SK-N-SH (cell line): ENCODE measurements around the gene ARCN1. TPM values are rescaled to one million over a fixed set of nuclear protein-coding genes. Genes with fewer than 3 reads are reported as not detected.

Experiments
- CTCF ChIA-PET: fragments of 300-600, 350-600 bp; formaldehyde crosslinking; extraction: SDS; loops from one replicate; lab custom pipeline; 2021; lab: Yijun Ruan, JAX
- POLR2A ChIA-PET: fragments of 350-600 bp; sonication (Branson Sonifier 250); formaldehyde crosslinking; extraction: SDS; loops from one replicate; lab custom pipeline; 2020; ENCODE audit warnings: antibody characterized with exemption, inconsistent platforms; lab: Yijun Ruan, JAX
- DNase-seq: peaks from one replicate; pipeline ENCODE4 v3.0.0; 2012
- H2AFZ ChIP-seq: fragments of 200-600 bp; sonication (generic); 2 replicates; pipeline ENCODE4 v1.8.1; 2016; ENCODE audit warnings: antibody characterized with exemption, mild to moderate bottlenecking, low read depth
- H3F3A ChIP-seq: fragments of 200-600 bp; sonication (generic); replicated peaks from 2 replicates; pipeline ENCODE3; 2016; ENCODE audit warnings: antibody characterized with exemption, mild to moderate bottlenecking; ENCODE audit not compliant: insufficient read depth
- H3K27ac ChIP-seq, 2 experiments: fragments of 200-500 bp in 1 of 2; fragments of 200-600 bp in 1 of 2; sonication (Bioruptor generic) in 1 of 2; sonication (generic), shearing (Covaris generic) in 1 of 2; 2 replicates each; pipeline versions ENCODE4 v1.5.1 to v1.6.1; 2014 to 2016; ENCODE audit warnings: low read depth in 2 of 2, inconsistent platforms in 1 of 2, low read length in 1 of 2, mild to moderate bottlenecking in 1 of 2, mixed read lengths in 1 of 2
- H3K27me3 ChIP-seq: fragments of 200-600 bp; sonication (generic), shearing (Covaris generic); 2 replicates; pipeline ENCODE4 v1.6.1; 2016; ENCODE audit warnings: mixed run types; ENCODE audit not compliant: insufficient read depth
- H3K36me3 ChIP-seq, 2 experiments: fragments of 200-500 bp in 1 of 2; fragments of 200-600 bp in 1 of 2; sonication (Bioruptor generic) in 1 of 2; sonication (generic) in 1 of 2; replicated peaks in 1 of 2; 2 replicates each; pipeline versions ENCODE3 to v1.5.1; 2014 to 2016; ENCODE audit warnings: low read length in 1 of 2, mild to moderate bottlenecking in 1 of 2; ENCODE audit not compliant: insufficient read depth in 2 of 2, control insufficient read depth in 1 of 2
- H3K4me1 ChIP-seq, 2 experiments: fragments of 200-500 bp in 1 of 2; fragments of 200-600 bp in 1 of 2; sonication (Bioruptor generic) in 1 of 2; sonication (generic), shearing (Covaris generic) in 1 of 2; 2 replicates each; pipeline versions ENCODE4 v1.5.1 to v1.6.1; 2014 to 2016; ENCODE audit warnings: low read depth in 1 of 2, low read length in 1 of 2, mixed run types in 1 of 2; ENCODE audit not compliant: insufficient read depth in 2 of 2, control insufficient read depth in 1 of 2
- H3K4me2 ChIP-seq: fragments of 200-600 bp; sonication (generic), shearing (Covaris generic); 2 replicates; pipeline ENCODE4 v1.6.1; 2017; ENCODE audit warnings: mixed run types
- H3K4me3 ChIP-seq, 2 experiments: fragments of 200-500 bp in 1 of 2; fragments of 200-600 bp in 1 of 2; sonication (Bioruptor generic) in 1 of 2; sonication (generic), shearing (Covaris generic) in 1 of 2; 2 replicates each; pipeline versions ENCODE4 v1.5.1 to v1.8.1; 2014 to 2016; ENCODE audit warnings: low read depth in 2 of 2, inconsistent platforms in 1 of 2, low read length in 1 of 2, mild to moderate bottlenecking in 1 of 2, mixed read lengths in 1 of 2, moderate library complexity in 1 of 2
- H3K79me2 ChIP-seq: fragments of 200-600 bp; sonication (generic); 2 replicates; pipeline ENCODE4 v1.8.1; 2017; ENCODE audit warnings: mild to moderate bottlenecking; ENCODE audit not compliant: insufficient read depth
- H3K9ac ChIP-seq: fragments of 200-600 bp; sonication (generic); 2 replicates; pipeline ENCODE4 v1.6.1; 2017; ENCODE audit warnings: mixed run types
- H3K9me2 ChIP-seq: fragments of 200-600 bp; sonication (generic); 2 replicates; pipeline ENCODE4 v1.6.1; 2017; ENCODE audit warnings: mixed run types
- H3K9me3 ChIP-seq: fragments of 200-600 bp; sonication (generic); 2 replicates; pipeline ENCODE4 v1.6.1; 2017; ENCODE audit warnings: mixed run types, mild to moderate bottlenecking, moderate library complexity
- H4K20me1 ChIP-seq: fragments of 200-600 bp; sonication (generic); 2 replicates; pipeline ENCODE4 v1.6.1; 2017; ENCODE audit warnings: mild to moderate bottlenecking, mixed run types; ENCODE audit not compliant: insufficient read depth
- EP300 ChIP-seq, 2 experiments: IDR thresholded peaks; 2 replicates each; pipeline versions ENCODE4 v1.4.0 to v1.6.1; 2012; ENCODE audit warnings: borderline replicate concordance in 1 of 2, low read depth in 1 of 2, low read length in 1 of 2
- EZH2phosphoT487 ChIP-seq: fragments of 200-600 bp; sonication (generic); IDR thresholded peaks from 2 replicates; pipeline ENCODE4 v1.6.1; 2017; ENCODE audit warnings: low read depth, mixed run types, mild to moderate bottlenecking, antibody characterized with exemption, moderate library complexity, borderline replicate concordance
- GABPA ChIP-seq: IDR thresholded peaks from 2 replicates; pipeline ENCODE4 v1.4.0; 2012; ENCODE audit warnings: low read depth, mild to moderate bottlenecking
- MAX ChIP-seq: IDR thresholded peaks from 2 replicates; pipeline ENCODE4 v1.4.0; 2012; ENCODE audit warnings: low read depth
- MEF2A ChIP-seq: IDR thresholded peaks from 2 replicates; pipeline ENCODE4 v1.4.0; 2012; ENCODE audit warnings: low read depth, borderline replicate concordance
- RAD21 ChIP-seq: IDR thresholded peaks from 2 replicates; pipeline ENCODE4 v1.6.1; 2012; ENCODE audit warnings: mild to moderate bottlenecking, low read length
- SIN3A ChIP-seq: IDR thresholded peaks from 2 replicates; pipeline ENCODE4 v1.6.1; 2012; ENCODE audit warnings: low read depth, mild to moderate bottlenecking, low read length, moderate library complexity, borderline replicate concordance
- TCF12 ChIP-seq: IDR thresholded peaks from 2 replicates; pipeline ENCODE4 v1.4.0; 2012
- WGBS: methylation state at CpG from one replicate; pipeline ENCODE4 v1.1.6; 2017; ENCODE audit warnings: low lambda C conversion rate; 5-methylcytosine and 5-hydroxymethylcytosine counted together
- polyA plus RNA-seq, 3 experiments: library from polyadenylated mRNA; depleted of rRNA; stranded (reverse); fragments of >200 nt; gene quantifications; 2 replicates each; pipeline ENCODE4 v1.2.3, GENCODE V29; 2012
- small RNA-seq, 7 experiments: library from RNA; depleted of rRNA; stranded (forward); fragments of <200 nt; gene quantifications; one replicate each; pipeline ENCODE3, GENCODE V24; 2012

ARCN1 gene
- polyA plus RNA-seq, 1 of the 3 experiments (the other 2 are of a cell fraction) = 128 TPM

- Histone ChIP-seq H3K4me3 (no peak overlapping the region), H4K20me1 (peaks cover 16% of the 10 kb centered on the region; the same call in 1 of the 2 replicates), H3K36me3 (peaks cover 79% of the 10 kb centered on the region in 2 experiments), H2AFZ (no peak overlapping the region), H3K4me2 (no peak overlapping the region), H3K79me2 (peaks cover 10% of the 10 kb centered on the region; the same call in 1 of the 2 replicates), H3K27ac (no peak overlapping the region), H3F3A (peaks cover 32% of the 10 kb centered on the region), H3K9me3 (no peaks in the 10 kb centered on the region), H3K4me1 (no peaks in the 10 kb centered on the region; a peak in 1 of 4 replicates), H3K9ac (no peak overlapping the region), H3K9me2 (no peaks in the 10 kb centered on the region), H3K27me3 (no peaks in the 10 kb centered on the region)
- POLR2A ChIA-PET = interaction anchor here (0.7 kb wide), 1 partner anchor 17 kb away, joined by 3 read pairs; no protein-coding TSS in a partner anchor
- DNase-seq = no peak
- 82% methylated on average over 3 of the region's 3 CpGs for WGBS
- CTCF ChIA-PET = interaction anchor here (1.6 kb wide), 1 partner anchor 51 kb away, joined by 3 read pairs; no protein-coding TSS in a partner anchor
- TF ChIP-seq MEF2A (no peak), TCF12 (no peak), EZH2phosphoT487 (no peak), EP300 (IDR thresholded peaks at IDR 0.05; ENCODE audit: borderline replicate concordance in 1 of 2, low read depth in 1 of 2, low read length in 1 of 2) (no peak), RAD21 (no peak), GABPA (no peak), SIN3A (no peak), MAX (no peak)
Observed at GRCh38 chr11:118651820-118652219, 79.6 kb downstream of the ARCN1 start.

Small RNA genes lying within 50 kb of the gene (small RNA-seq; reads per million reads assigned to genes)
- gene RNU6-1157P = 0 reads per million in 7 experiments

Other genes starting within 250 kb of the ARCN1 start
- gene CD3D, start 229.7 kb upstream of the ARCN1 start, polyA plus RNA-seq (2012; rRNA removed) = 0.44 TPM in 1 of 2 replicates, not detected in the other
- not detected in 2 replicates for gene CD3G, start 228.1 kb upstream of the ARCN1 start, polyA plus RNA-seq (2012; rRNA removed)
- gene UBE4A, start 212.8 kb upstream of the ARCN1 start, polyA plus RNA-seq (2012; rRNA removed) = 7.7 and 9.3 TPM in 2 replicates
- gene ATP5MG, start 170.8 kb upstream of the ARCN1 start, polyA plus RNA-seq (2012; rRNA removed) = 140 and 152 TPM in 2 replicates
- 15.7 and 16.6 TPM in 2 replicates for gene KMT2A, start 135.9 kb upstream of the ARCN1 start, polyA plus RNA-seq (2012; rRNA removed)
- gene TTC36, start 44.9 kb upstream of the ARCN1 start, polyA plus RNA-seq (2012; rRNA removed) = 0.18 and 0.29 TPM in 2 replicates
- 30.0 and 31.0 TPM in 2 replicates for gene TMEM25, start 41.2 kb upstream of the ARCN1 start, polyA plus RNA-seq (2012; rRNA removed)
- 23.4 and 30.8 TPM in 2 replicates for gene IFT46, start 6.5 kb upstream of the ARCN1 start, polyA plus RNA-seq (2012; rRNA removed)
- gene PHLDB1, start 35.2 kb downstream of the ARCN1 start, polyA plus RNA-seq (2012; rRNA removed) = 89.4 and 104 TPM in 2 replicates
- not detected in 2 replicates for gene TREH, start 107.2 kb downstream of the ARCN1 start, polyA plus RNA-seq (2012; rRNA removed)
- gene DDX6, start 218.8 kb downstream of the ARCN1 start, polyA plus RNA-seq (2012; rRNA removed) = 7.9 and 13.0 TPM in 2 replicates